Testis (tissue), 2 donors: Measurements from ENCODE around the gene TCL1A.

Source experiments
- POLR2A ChIP-seq: fragments of 450-650 bp; IDR thresholded peaks from one replicate; pipeline ENCODE4 v1.6.1; 2017; ENCODE audit warnings: antibody characterized with exemption, mild to moderate bottlenecking, moderate library complexity
- TF ChIP-seq, protein P1 (sequence below), 3 experiments: fragments of 450-650 bp in 2 of 3; fragments of 200-600 bp in 1 of 3; sonication (generic) in 1 of 3; IDR thresholded peaks; one replicate each; pipeline ENCODE4 v1.5.1; 2016 to 2019; ENCODE audit warnings: antibody characterized with exemption in 3 of 3, mild to moderate bottlenecking in 2 of 3, moderate library complexity in 1 of 3

GRCh38 chr14:95756127-95756526 is 42.2 kb upstream of the TCL1A start:
- TF ChIP-seq, protein P1, sequence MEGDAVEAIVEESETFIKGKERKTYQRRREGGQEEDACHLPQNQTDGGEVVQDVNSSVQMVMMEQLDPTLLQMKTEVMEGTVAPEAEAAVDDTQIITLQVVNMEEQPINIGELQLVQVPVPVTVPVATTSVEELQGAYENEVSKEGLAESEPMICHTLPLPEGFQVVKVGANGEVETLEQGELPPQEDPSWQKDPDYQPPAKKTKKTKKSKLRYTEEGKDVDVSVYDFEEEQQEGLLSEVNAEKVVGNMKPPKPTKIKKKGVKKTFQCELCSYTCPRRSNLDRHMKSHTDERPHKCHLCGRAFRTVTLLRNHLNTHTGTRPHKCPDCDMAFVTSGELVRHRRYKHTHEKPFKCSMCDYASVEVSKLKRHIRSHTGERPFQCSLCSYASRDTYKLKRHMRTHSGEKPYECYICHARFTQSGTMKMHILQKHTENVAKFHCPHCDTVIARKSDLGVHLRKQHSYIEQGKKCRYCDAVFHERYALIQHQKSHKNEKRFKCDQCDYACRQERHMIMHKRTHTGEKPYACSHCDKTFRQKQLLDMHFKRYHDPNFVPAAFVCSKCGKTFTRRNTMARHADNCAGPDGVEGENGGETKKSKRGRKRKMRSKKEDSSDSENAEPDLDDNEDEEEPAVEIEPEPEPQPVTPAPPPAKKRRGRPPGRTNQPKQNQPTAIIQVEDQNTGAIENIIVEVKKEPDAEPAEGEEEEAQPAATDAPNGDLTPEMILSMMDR (IDR thresholded peaks at IDR 0.05): no peak
- TF ChIP-seq POLR2A: no peak
